Astrocyte (in vitro differentiated cells and primary cell): ENCODE data around the gene PSAP.

Experiments
- CTCF ChIP-seq: IDR thresholded peaks from 2 replicates; pipeline ENCODE4 v1.5.1; 2011; ENCODE audit warnings: low read depth, mild to moderate bottlenecking, inconsistent platforms, low read length, moderate library complexity; ENCODE audit not compliant: insufficient read depth
- EZH2 ChIP-seq: IDR thresholded peaks from 2 replicates; pipeline ENCODE4 v1.6.1; 2012; ENCODE audit warnings: mild to moderate bottlenecking, low read length, inconsistent platforms; ENCODE audit not compliant: insufficient read depth

- no peak for TF ChIP-seq CTCF
- TF ChIP-seq EZH2 = no peak
Observed at GRCh38 chr10:71816421-71816851, 34.6 kb downstream of the PSAP start.
